ENCODE measurements around the gene MACROH2A1.
A peak's percentile ranks its signal among the peaks of the same experiment; 100 is the strongest.

MACROH2A1 gene

GRCh38 chr5:135396459-135397055 is 2.5 kb downstream of the MACROH2A1 start:
- DNase-seq: no peak

GRCh38 chr5:135395866-135396265 is 3.2 kb downstream of the MACROH2A1 start:
- no peak for DNase-seq

- DNase-seq: no peak
These were observed 3.6 kb downstream of the MACROH2A1 start for GRCh38 chr5:135395451-135395850.

GRCh38 chr5:135394095-135394494 is 4.9 kb downstream of the MACROH2A1 start:
- no peak for DNase-seq

- DNase-seq: peak; percentile 23
These were observed 5.3 kb downstream of the MACROH2A1 start for GRCh38 chr5:135393691-135394090.

GRCh38 chr5:135393229-135393628 is 5.8 kb downstream of the MACROH2A1 start:
- no peak for DNase-seq

- peak; percentile 87 for DNase-seq
These were observed 6.8 kb downstream of the MACROH2A1 start for GRCh38 chr5:135392256-135392655.

- no peak for DNase-seq
These were observed 7.2 kb downstream of the MACROH2A1 start for GRCh38 chr5:135391869-135392255.

- peak; percentile 89 for DNase-seq
These were observed 7.7 kb downstream of the MACROH2A1 start for GRCh38 chr5:135391116-135391868.

- DNase-seq: no peak
These were observed 10.1 kb downstream of the MACROH2A1 start for GRCh38 chr5:135388860-135389435.

- DNase-seq: peak; percentile 20
These were observed 11.4 kb downstream of the MACROH2A1 start for GRCh38 chr5:135387629-135387960.

GRCh38 chr5:135386886-135387628 is 12.0 kb downstream of the MACROH2A1 start:
- peak; percentile 91 for DNase-seq

- no peak for DNase-seq
These were observed 12.9 kb downstream of the MACROH2A1 start for GRCh38 chr5:135386096-135386495.

GRCh38 chr5:135385576-135385975 is 13.5 kb downstream of the MACROH2A1 start:
- no peak for DNase-seq

GRCh38 chr5:135384898-135385297 is 14.1 kb downstream of the MACROH2A1 start:
- DNase-seq: no peak

GRCh38 chr5:135383803-135384495 is 15.1 kb downstream of the MACROH2A1 start:
- no peak for DNase-seq

GRCh38 chr5:135382981-135383380 is 16.1 kb downstream of the MACROH2A1 start:
- DNase-seq: no peak

GRCh38 chr5:135382106-135382790 is 16.8 kb downstream of the MACROH2A1 start:
- no peak for DNase-seq

GRCh38 chr5:135379046-135379654 is 19.9 kb downstream of the MACROH2A1 start:
- DNase-seq: peak; percentile 51

GRCh38 chr5:135377751-135378680 is 21.0 kb downstream of the MACROH2A1 start:
- DNase-seq: no peak
